GM06990 (cell line): ENCODE results near the gene FLNB.

Experiments used
- DNase-seq: peaks from one replicate; pipeline ENCODE4 v3.0.0-alpha.2; 2011; ENCODE audit not compliant: insufficient read length; ENCODE audit errors: extremely low read depth
- H3K27me3 ChIP-seq: replicated peaks from 2 replicates; pipeline ENCODE4 v1.6.0; 2011; ENCODE audit warnings: low read length; ENCODE audit not compliant: control insufficient read depth, insufficient read depth
- H3K36me3 ChIP-seq: 2 replicates; pipeline ENCODE4 v1.5.1; 2011; ENCODE audit warnings: low read length; ENCODE audit not compliant: control insufficient read depth, insufficient read depth
- H3K4me3 ChIP-seq: replicated peaks from 2 replicates; pipeline ENCODE4 v1.5.1; 2011; ENCODE audit warnings: low read depth, mild to moderate bottlenecking, control low read depth, low read length
- CTCF ChIP-seq: IDR thresholded peaks from 2 replicates; pipeline ENCODE4 v1.5.1; 2011; ENCODE audit warnings: low read length, control low read depth, mild to moderate bottlenecking, inconsistent platforms; ENCODE audit not compliant: insufficient read depth, poor library complexity, severe bottlenecking

Gene FLNB

GRCh38 chr3:58009026-58009748 lies 965 bp downstream of the FLNB start:
- no peak for TF ChIP-seq CTCF
- Histone ChIP-seq H3K27me3 (no peaks in the 10 kb centered on the region), H3K36me3 (no peaks in the 10 kb centered on the region), H3K4me3 (peak overlapping the region; percentile 96)
- DNase-seq: peak; percentile 59

GRCh38 chr3:58009749-58010535 lies 1.7 kb downstream of the FLNB start:
- TF ChIP-seq CTCF: no peak
- peak overlapping the region; percentile 96 for H3K4me3 ChIP-seq
- no peak for DNase-seq
- no peaks in the 10 kb centered on the region for H3K36me3 ChIP-seq
- H3K27me3 ChIP-seq: no peaks in the 10 kb centered on the region

GRCh38 chr3:58010562-58010961 lies 2.3 kb downstream of the FLNB start:
- no peak for TF ChIP-seq CTCF
- no peak for DNase-seq
- no peak overlapping the region for H3K4me3 ChIP-seq
- no peaks in the 10 kb centered on the region for H3K36me3 ChIP-seq
- no peaks in the 10 kb centered on the region for H3K27me3 ChIP-seq

GRCh38 chr3:58011580-58011979 lies 3.4 kb downstream of the FLNB start:
- H3K4me3 ChIP-seq: no peak overlapping the region
- H3K27me3 ChIP-seq: no peaks in the 10 kb centered on the region
- no peak for TF ChIP-seq CTCF
- no peaks in the 10 kb centered on the region for H3K36me3 ChIP-seq
- no peak for DNase-seq

GRCh38 chr3:58012302-58012701 lies 4.1 kb downstream of the FLNB start:
- Histone ChIP-seq H3K36me3 (no peaks in the 10 kb centered on the region), H3K4me3 (no peak overlapping the region), H3K27me3 (no peaks in the 10 kb centered on the region)
- TF ChIP-seq CTCF: no peak
- DNase-seq: peak; percentile 43
